Spleen (tissue), 7 donors: Measurements from ENCODE around the gene HDAC4.

Experiments used
- CTCF ChIP-seq, 11 experiments: fragments of 200-600 bp in 7 of 11; fragments of 450-650 bp in 4 of 11; sonication (generic) in 4 of 11; IDR thresholded peaks in 8 of 11; conservative IDR thresholded peaks in 3 of 11; 1 replicate in 7 of 11; 2 replicates in 4 of 11; pipeline versions ENCODE4 v1.4.0 to v1.8.0; 2016 to 2021; ENCODE audit warnings: antibody characterized with exemption in 11 of 11, inconsistent platforms in 4 of 11, mild to moderate bottlenecking in 1 of 11
- POLR2A ChIP-seq, 3 donors: fragments of 450-650 bp; IDR thresholded peaks; one replicate each; pipeline ENCODE4 v1.5.1; 2017; ENCODE audit warnings: antibody characterized with exemption in 3 of 3, mild to moderate bottlenecking in 1 of 3
- POLR2AphosphoS5 ChIP-seq, 3 donors: sonication (generic); formaldehyde crosslinking; IDR thresholded peaks; one replicate each; pipeline ENCODE4 v1.5.1; 2017; ENCODE audit warnings: antibody characterized with exemption in 3 of 3
- donor health status: DM: no; HTN: no; CAD: no; lungs with moderate emphysema.
- donor health status: DM: no; HTN: no; CAD: no.
- donor health status: DM: no; HTN: no; CAD: no.

DNA sequence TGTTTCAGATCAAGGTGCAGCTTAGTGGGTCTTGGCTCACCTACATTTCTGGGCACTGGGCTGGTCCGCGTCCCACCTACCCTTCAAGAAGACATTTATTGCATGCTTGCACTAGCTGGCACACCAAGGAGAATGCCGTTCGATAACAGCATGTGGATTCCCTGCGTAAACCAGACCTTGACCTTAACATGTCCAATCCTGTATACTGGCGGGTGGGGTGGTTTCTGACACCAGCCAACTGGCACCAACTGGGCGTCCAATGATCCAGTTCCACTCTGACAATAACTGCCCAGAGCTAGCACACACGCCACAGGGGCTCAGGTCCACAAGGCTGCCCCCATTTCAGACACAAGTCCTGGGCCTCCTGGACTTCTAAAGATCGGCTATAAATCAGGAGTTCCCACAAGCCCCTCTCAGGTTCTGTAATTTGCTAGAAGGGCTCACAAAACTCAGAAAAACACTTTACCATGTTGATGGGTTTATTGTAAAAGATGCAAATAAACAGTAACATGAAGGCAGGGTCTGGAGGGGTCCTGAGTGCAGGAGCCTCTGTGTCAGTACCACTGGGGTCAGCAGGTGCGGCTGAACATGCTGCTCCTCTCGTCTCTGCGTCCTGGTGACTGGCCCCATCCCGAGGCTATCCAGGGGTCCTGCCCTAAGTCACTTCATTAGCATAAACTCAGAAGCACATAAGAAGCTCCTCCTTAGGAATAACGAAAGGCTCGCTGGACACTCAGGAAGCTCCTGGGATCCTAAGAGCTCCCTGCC, 161.8 kb downstream of the HDAC4 start:
- TF ChIP-seq POLR2AphosphoS5 (IDR thresholded peaks at IDR 0.05) (no peak), POLR2A (IDR thresholded peaks at IDR 0.05) (no peak), CTCF (IDR thresholded peaks at IDR 0.05 in 8 of 11, conservative IDR thresholded peaks at IDR 0.05 in 3 of 11) (no peak)
